ENCODE results near the gene PKP2. TPM values are rescaled to one million over a fixed set of nuclear protein-coding genes. Genes with fewer than 3 reads are reported as not detected.

The PKP2 gene
- total and polyA plus RNA-seq, 2 of the 8 experiments (the other 6 are each of a cell fraction or from before 2014, with no cell fraction given): 9.6 to 44.8 TPM

- TF ChIP-seq ATF2 (IDR thresholded peaks at IDR 0.05; ENCODE audit: low read length) (no peak), RFX5 (IDR thresholded peaks at IDR 0.05; ENCODE audit: borderline replicate concordance, low read depth, low read length) (no peak), CTBP2 (IDR thresholded peaks at IDR 0.05; ENCODE audit: borderline replicate concordance, insufficient read depth, insufficient read length, low read length) (no peak), ASH2L (IDR thresholded peaks at IDR 0.05; ENCODE audit: low read length) (no peak), CHD2 (IDR thresholded peaks at IDR 0.05; ENCODE audit: low read length) (no peak), MAFK (IDR thresholded peaks at IDR 0.05; ENCODE audit: low read depth, low read length) (no peak), CTCF (IDR thresholded peaks at IDR 0.05; ENCODE audit: control extremely low read depth in 1 of 3, insufficient read depth in 1 of 3, low read depth in 1 of 3, low read length in 3 of 3) (no peak)
Measured at GRCh38 chr12:32783029-32783428, 113.5 kb downstream of the PKP2 start (continued).
